Tibial artery (tissue), 4 donors: Measurements from ENCODE around the gene DENND6B.
A peak's percentile ranks its signal among the peaks of the same experiment; 100 is the strongest.

Experiments used
- DNase-seq, 2 donors: peaks; one replicate each; pipeline ENCODE4 v3.0.0-alpha.2; 2019
- H3K27ac ChIP-seq, 2 donors: fragments of 200-600 bp; sonication (generic) in 1 of 2; 1 replicate in 1 of 2; 2 replicates in 1 of 2; pipeline ENCODE4 v1.5.1; 2018 to 2019; ENCODE audit warnings: mild to moderate bottlenecking in 1 of 2
- H3K27me3 ChIP-seq, 2 donors: fragments of 200-600 bp; sonication (generic) in 1 of 2; one replicate each; pipeline versions ENCODE4 v1.5.1 to v1.6.0; 2016 to 2019
- H3K36me3 ChIP-seq, 3 donors: fragments of 200-600 bp; sonication (generic) in 2 of 3; one replicate each; pipeline ENCODE4 v1.5.1; 2016 to 2019; ENCODE audit warnings: mild to moderate bottlenecking in 2 of 3
- H3K4me1 ChIP-seq, 4 donors: fragments of 200-600 bp; sonication (generic) in 2 of 4; 1 replicate in 3 of 4; 2 replicates in 1 of 4; pipeline ENCODE4 v1.5.1; 2016 to 2019
- H3K4me3 ChIP-seq, 2 donors: fragments of 200-600 bp; sonication (generic) in 1 of 2; 1 replicate in 1 of 2; 2 replicates in 1 of 2; pipeline ENCODE4 v1.5.1; 2018 to 2019; ENCODE audit warnings: mild to moderate bottlenecking in 2 of 2
- H3K9me3 ChIP-seq, 3 donors: fragments of 200-600 bp; sonication (generic) in 1 of 3; one replicate each; pipeline ENCODE4 v1.5.1; 2016 to 2019
- intact Hi-C: fragments of 100-400 bp; cut with DNase I; formaldehyde crosslinking; loops from one replicate; pipeline ENCODE4 v1.15.0; 2023; ENCODE audit warnings: low total_unique reads
- TF ChIP-seq, protein P1 (sequence below), 2 experiments: fragments of 200-600 bp in 1 of 2; fragments of 450-650 bp in 1 of 2; IDR thresholded peaks; one replicate each; pipeline ENCODE4 v1.5.1; 2017 to 2019; ENCODE audit warnings: antibody characterized with exemption in 2 of 2, mild to moderate bottlenecking in 1 of 2, moderate library complexity in 1 of 2

The DENND6B gene

DNA sequence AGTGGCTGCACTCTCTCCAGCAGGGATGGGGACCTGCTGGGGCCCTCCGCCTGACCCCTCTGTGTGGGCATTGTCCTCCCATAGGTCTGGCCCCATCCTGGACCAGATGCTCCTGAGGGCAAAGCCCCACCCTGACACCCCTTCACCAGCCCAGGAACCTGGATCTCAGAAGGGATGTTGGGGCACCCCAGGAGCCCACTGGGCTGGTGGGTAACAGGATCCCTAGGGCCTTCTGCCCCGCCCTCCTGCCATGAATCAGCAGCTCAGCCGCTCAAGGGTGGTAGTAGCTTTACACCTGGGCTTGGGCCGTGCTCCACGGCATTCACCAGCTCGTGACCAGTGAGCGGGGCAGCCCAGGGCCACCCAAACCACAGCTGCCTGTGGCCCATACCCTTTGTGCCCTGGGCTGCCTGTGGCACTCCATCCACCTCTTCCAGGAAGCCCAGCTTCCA is 64.3 kb downstream of the DENND6B start:
- H3K36me3 ChIP-seq: no peaks in the 10 kb centered on the region
- H3K27ac ChIP-seq: no peak overlapping the region
- no peak overlapping the region for H3K4me3 ChIP-seq
- TF ChIP-seq, protein P1, sequence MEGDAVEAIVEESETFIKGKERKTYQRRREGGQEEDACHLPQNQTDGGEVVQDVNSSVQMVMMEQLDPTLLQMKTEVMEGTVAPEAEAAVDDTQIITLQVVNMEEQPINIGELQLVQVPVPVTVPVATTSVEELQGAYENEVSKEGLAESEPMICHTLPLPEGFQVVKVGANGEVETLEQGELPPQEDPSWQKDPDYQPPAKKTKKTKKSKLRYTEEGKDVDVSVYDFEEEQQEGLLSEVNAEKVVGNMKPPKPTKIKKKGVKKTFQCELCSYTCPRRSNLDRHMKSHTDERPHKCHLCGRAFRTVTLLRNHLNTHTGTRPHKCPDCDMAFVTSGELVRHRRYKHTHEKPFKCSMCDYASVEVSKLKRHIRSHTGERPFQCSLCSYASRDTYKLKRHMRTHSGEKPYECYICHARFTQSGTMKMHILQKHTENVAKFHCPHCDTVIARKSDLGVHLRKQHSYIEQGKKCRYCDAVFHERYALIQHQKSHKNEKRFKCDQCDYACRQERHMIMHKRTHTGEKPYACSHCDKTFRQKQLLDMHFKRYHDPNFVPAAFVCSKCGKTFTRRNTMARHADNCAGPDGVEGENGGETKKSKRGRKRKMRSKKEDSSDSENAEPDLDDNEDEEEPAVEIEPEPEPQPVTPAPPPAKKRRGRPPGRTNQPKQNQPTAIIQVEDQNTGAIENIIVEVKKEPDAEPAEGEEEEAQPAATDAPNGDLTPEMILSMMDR (IDR thresholded peaks at IDR 0.05): no peak
- no peaks in the 10 kb centered on the region for H3K9me3 ChIP-seq
- DNase-seq: no peak
- intact Hi-C loops: no loop called here
- peaks cover 0 to 73% of the 10 kb centered on the region in 2 donors for H3K27me3 ChIP-seq
- H3K4me1 ChIP-seq: peaks cover 0 to 29% (median 18%) of the 10 kb centered on the region in 4 donors

DNA sequence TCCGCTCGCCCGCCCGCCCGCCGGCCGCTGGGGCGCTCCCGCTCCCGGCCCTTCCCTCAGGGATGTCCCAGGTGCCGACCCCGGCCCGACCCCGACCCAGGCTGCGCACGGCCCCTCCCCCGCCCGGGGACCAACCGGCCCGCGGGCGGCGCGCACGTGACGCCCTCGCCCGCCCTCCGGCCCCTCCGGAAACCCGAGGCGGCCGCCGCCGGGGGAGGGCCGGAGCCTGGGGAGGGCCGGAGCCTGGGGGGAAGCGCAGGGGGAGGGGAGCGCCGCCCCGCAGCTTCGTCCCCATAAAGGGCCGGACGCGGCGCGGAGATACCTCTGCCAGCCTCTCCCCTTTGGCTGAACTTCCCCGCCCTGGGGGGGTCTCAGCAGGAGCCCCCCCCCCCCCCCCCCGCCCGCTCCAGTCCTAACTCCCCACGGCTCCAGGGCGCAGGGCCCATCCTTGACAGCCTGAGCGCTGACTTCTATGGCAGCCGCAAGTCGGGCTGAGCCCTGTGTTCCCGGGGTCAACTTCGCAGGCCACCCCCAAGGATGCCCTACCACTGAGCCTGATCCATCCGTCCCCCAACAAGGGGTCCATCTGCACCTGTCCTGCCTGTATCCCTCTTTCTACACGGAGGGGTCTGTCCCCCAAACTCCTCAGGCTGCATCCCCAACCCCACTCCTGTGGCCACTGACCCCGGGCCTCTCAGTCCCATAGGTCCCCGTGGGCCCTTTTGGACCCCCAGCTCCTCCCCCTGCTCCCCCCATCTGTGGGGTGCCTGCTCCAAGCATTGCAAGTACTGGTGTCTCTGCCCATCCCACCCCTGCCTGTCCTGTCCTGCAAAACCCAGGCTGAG is 65.0 kb downstream of the DENND6B start, which contains the start of gene MAPK12:
TSS of gene MAPK12 (minus strand) at position 69 of the 845 bp plus-strand sequence. CDS start 174 bp downstream, outside the sequence.
- TF ChIP-seq, protein P1 (IDR thresholded peaks at IDR 0.05): no peak
- peaks cover 0 to 23% (median 12%) of the 10 kb centered on the region in 4 donors for H3K4me1 ChIP-seq
- no peak within 1 kb of the TSS for H3K27ac ChIP-seq
- no peaks in the 10 kb centered on the region for H3K9me3 ChIP-seq
- no peaks in the 10 kb centered on the region for H3K36me3 ChIP-seq
- H3K4me3 ChIP-seq: peak within 1 kb of the TSS; percentile 44 to 49
- H3K27me3 ChIP-seq: peaks cover 0 to 79% of the 10 kb centered on the region in 2 donors
- no peak for DNase-seq
- intact Hi-C loops: no loop called here

GRCh38 chr22:50260801-50261614 is 65.8 kb downstream of the DENND6B start:
- intact Hi-C loops: no loop called here
- Histone ChIP-seq H3K4me1 (peaks cover 0 to 22% (median 11%) of the 10 kb centered on the region in 4 donors), H3K36me3 (no peaks in the 10 kb centered on the region), H3K4me3 (peak overlapping the region; percentile 44 to 49), H3K9me3 (no peaks in the 10 kb centered on the region), H3K27me3 (peaks cover 0 to 83% of the 10 kb centered on the region in 2 donors), H3K27ac (no peak overlapping the region)
- TF ChIP-seq, protein P1 (IDR thresholded peaks at IDR 0.05): no peak
- no peak for DNase-seq

- Histone ChIP-seq H3K36me3 (no peaks in the 10 kb centered on the region), H3K27ac (no peak overlapping the region), H3K4me1 (peaks cover 0 to 22% (median 11%) of the 10 kb centered on the region in 4 donors), H3K4me3 (peak overlapping the region; percentile 44 to 49), H3K27me3 (peaks cover 0 to 89% of the 10 kb centered on the region in 2 donors), H3K9me3 (no peaks in the 10 kb centered on the region)
- TF ChIP-seq, protein P1 (IDR thresholded peaks at IDR 0.05): no peak
- DNase-seq: no peak
- intact Hi-C loops: no loop called here
Observed at GRCh38 chr22:50260434-50260800, 66.4 kb downstream of the DENND6B start.

- no peaks in the 10 kb centered on the region for H3K9me3 ChIP-seq
- no peaks in the 10 kb centered on the region for H3K36me3 ChIP-seq
- no peak for DNase-seq
- H3K27me3 ChIP-seq: peaks cover 0 to 83% of the 10 kb centered on the region in 2 donors
- peaks cover 0 to 22% (median 11%) of the 10 kb centered on the region in 4 donors for H3K4me1 ChIP-seq
- no peak overlapping the region for H3K4me3 ChIP-seq
- TF ChIP-seq, protein P1 (IDR thresholded peaks at IDR 0.05): no peak
- H3K27ac ChIP-seq: no peak overlapping the region
- intact Hi-C loops: loop anchor here (10.0 kb wide), 1 partner anchor 185 kb away; no protein-coding TSS in a partner anchor
Observed at GRCh38 chr22:50259302-50259701, 67.5 kb downstream of the DENND6B start.
